MM.1S (cell line): Measurements from ENCODE around the gene IFITM5.
A peak's percentile ranks its signal among the peaks of the same experiment; 100 is the strongest.
"Not testable (repeated sequence)": the region's sequence is repeated elsewhere in the genome, so short reads cannot be mapped to it uniquely, and the experiment has no call there.

Experiments
- DNase-seq: peaks from one replicate; pipeline ENCODE4 v3.0.0-alpha.2; 2015
- H2AFZ ChIP-seq: fragments of 300-600 bp; sonication (generic); 2 replicates; pipeline ENCODE4 v1.6.0; 2016; ENCODE audit warnings: antibody characterized with exemption, low read length
- H3F3A ChIP-seq: fragments of 300-600 bp; sonication (generic); 2 replicates; pipeline ENCODE4 v1.6.1; 2016; ENCODE audit warnings: mild to moderate bottlenecking, antibody characterized with exemption, low read length, moderate library complexity, mixed read lengths; ENCODE audit not compliant: insufficient read depth
- H3K27ac ChIP-seq: fragments of 300-600 bp; sonication (generic); 2 replicates; pipeline ENCODE4 v1.5.1; 2016; ENCODE audit warnings: mild to moderate bottlenecking, low read length
- H3K27me3 ChIP-seq: fragments of 300-600 bp; sonication (generic); replicated peaks from 2 replicates; pipeline ENCODE4 v1.6.0; 2016; ENCODE audit warnings: low read length; ENCODE audit not compliant: insufficient read depth
- H3K36me3 ChIP-seq: fragments of 300-600 bp; sonication (generic); replicated peaks from 2 replicates; pipeline ENCODE4 v1.6.1; 2016; ENCODE audit warnings: mild to moderate bottlenecking, low read length, mixed read lengths; ENCODE audit not compliant: insufficient read depth
- H3K4me1 ChIP-seq: fragments of 300-600 bp; sonication (generic); 2 replicates; pipeline ENCODE4 v1.6.1; 2016; ENCODE audit warnings: low read length, mixed read lengths
- H3K4me2 ChIP-seq: fragments of 300-600 bp; sonication (generic); 2 replicates; pipeline ENCODE4 v1.6.0; 2016; ENCODE audit warnings: low read depth, low read length
- H3K4me3 ChIP-seq: fragments of 300-600 bp; sonication (generic); 2 replicates; pipeline ENCODE4 v1.5.1; 2016; ENCODE audit warnings: low read length, mixed read lengths
- H3K79me2 ChIP-seq: fragments of 300-600 bp; sonication (generic); 2 replicates; pipeline ENCODE4 v1.6.1; 2016; ENCODE audit warnings: mixed run types, low read length, mixed read lengths
- H3K9ac ChIP-seq: fragments of 300-600 bp; sonication (generic); 2 replicates; pipeline ENCODE4 v1.6.1; 2016; ENCODE audit warnings: low read length, mixed read lengths
- H3K9me2 ChIP-seq: fragments of 300-600 bp; sonication (generic); replicated peaks from 2 replicates; pipeline ENCODE4 v1.6.1; 2016; ENCODE audit warnings: mild to moderate bottlenecking, low read length, mixed read lengths; ENCODE audit not compliant: insufficient read depth
- H3K9me3 ChIP-seq: fragments of 300-600 bp; sonication (generic); replicated peaks from 2 replicates; pipeline ENCODE4 v1.6.1; 2016; ENCODE audit warnings: mild to moderate bottlenecking, low read length, mixed read lengths; ENCODE audit not compliant: insufficient read depth
- H4K20me1 ChIP-seq: fragments of 300-600 bp; sonication (generic); 2 replicates; pipeline ENCODE4 v1.6.1; 2016; ENCODE audit warnings: mild to moderate bottlenecking, low read length, moderate library complexity, mixed read lengths; ENCODE audit not compliant: insufficient read depth
- EZH2 ChIP-seq: fragments of 300-600 bp; sonication (generic); optimal IDR thresholded peaks from 2 replicates; pipeline ENCODE3; 2017; ENCODE audit warnings: low read depth, mild to moderate bottlenecking, antibody characterized with exemption, low read length, mixed read lengths
- TF ChIP-seq, protein P1 (sequence below): fragments of 300-600 bp; sonication (generic); IDR thresholded peaks from 2 replicates; pipeline ENCODE4 v1.5.1; 2016; ENCODE audit warnings: antibody characterized with exemption, low read length, mixed read lengths

The IFITM5 gene

DNA sequence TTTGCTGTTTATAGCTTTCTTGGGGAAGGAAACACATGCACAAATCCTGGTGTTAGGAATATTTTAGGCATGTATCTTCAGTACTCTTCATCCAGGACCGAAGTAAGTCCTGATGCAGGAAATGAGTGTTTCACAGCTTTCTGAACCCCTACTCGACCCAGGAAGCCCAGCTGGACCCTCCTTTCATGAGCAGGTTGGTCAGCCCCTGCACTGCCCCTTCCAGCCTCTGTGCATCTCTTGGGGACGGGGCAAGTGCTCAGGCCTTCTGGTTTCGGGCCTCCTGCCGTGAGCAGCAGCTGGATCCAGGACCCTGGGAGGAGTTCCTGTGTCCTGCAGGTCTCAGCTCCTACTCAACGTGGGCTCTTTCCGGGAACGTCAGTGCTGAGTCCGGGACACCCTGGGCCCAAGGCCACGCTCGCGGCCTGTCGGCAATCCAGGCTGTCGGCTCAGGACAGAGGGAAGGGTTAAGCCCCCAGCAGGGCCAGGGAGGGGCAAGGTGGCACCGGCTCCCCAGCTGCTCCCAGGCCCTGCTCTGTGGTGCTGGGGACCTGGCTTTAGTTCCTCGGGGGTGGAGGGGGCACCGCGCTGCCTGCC, 10.8 kb upstream of the IFITM5 start:
- not testable (repeated sequence) for H3K79me2 ChIP-seq, H3K36me3 ChIP-seq, H3K9ac ChIP-seq, H3K4me3 ChIP-seq, H3F3A ChIP-seq, H3K9me2 ChIP-seq, H2AFZ ChIP-seq, DNase-seq, H3K4me2 ChIP-seq, H3K27ac ChIP-seq, H4K20me1 ChIP-seq, H3K9me3 ChIP-seq
- H3K4me1 ChIP-seq: peaks cover 14% of the 10 kb centered on the region
- H3K27me3 ChIP-seq: peaks cover 61% of the 10 kb centered on the region

DNA sequence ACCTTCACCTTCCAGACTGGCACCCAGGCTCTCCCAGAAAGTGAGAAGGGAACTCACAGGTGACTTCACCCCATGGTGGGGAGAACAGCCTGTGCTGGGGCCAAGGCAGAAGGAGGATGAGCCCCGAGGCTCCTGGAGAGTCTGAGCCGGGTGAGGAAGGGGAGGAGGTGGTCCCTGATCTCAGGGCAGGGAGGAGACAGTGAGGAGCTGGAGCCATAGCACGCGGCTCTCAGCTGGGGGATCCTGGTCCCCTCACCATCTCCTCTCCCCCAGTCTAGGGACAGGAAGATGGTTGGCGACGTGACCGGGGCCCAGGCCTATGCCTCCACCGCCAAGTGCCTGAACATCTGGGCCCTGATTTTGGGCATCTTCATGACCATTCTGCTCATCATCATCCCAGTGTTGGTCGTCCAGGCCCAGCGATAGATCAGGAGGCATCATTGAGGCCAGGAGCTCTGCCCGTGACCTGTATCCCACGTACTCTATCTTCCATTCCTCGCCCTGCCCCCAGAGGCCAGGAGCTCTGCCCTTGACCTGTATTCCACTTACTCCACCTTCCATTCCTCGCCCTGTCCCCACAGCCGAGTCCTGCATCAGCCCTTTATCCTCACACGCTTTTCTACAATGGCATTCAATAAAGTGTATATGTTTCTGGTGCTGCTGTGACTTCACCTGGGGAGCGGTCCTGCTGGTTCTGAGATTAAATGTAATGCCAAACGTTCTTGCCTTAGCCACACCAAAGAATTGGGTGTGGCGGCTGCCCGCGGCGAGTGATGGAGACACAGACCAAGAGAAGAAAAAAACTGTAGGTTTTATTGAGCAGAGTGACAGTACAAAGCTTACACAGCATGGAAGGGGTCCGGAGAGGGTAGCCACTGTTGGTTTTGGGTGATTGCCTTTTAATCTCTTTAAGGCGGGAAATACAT, 9.7 kb upstream of the IFITM5 start:
- H3K9ac ChIP-seq, H4K20me1 ChIP-seq, H3K9me2 ChIP-seq, H3K9me3 ChIP-seq, H3K4me2 ChIP-seq, H3K4me3 ChIP-seq, H3K79me2 ChIP-seq, H2AFZ ChIP-seq, DNase-seq, H3K4me1 ChIP-seq, H3K27ac ChIP-seq, H3K36me3 ChIP-seq, H3F3A ChIP-seq: not testable (repeated sequence)
- H3K27me3 ChIP-seq: peaks cover 59% of the 10 kb centered on the region

DNA sequence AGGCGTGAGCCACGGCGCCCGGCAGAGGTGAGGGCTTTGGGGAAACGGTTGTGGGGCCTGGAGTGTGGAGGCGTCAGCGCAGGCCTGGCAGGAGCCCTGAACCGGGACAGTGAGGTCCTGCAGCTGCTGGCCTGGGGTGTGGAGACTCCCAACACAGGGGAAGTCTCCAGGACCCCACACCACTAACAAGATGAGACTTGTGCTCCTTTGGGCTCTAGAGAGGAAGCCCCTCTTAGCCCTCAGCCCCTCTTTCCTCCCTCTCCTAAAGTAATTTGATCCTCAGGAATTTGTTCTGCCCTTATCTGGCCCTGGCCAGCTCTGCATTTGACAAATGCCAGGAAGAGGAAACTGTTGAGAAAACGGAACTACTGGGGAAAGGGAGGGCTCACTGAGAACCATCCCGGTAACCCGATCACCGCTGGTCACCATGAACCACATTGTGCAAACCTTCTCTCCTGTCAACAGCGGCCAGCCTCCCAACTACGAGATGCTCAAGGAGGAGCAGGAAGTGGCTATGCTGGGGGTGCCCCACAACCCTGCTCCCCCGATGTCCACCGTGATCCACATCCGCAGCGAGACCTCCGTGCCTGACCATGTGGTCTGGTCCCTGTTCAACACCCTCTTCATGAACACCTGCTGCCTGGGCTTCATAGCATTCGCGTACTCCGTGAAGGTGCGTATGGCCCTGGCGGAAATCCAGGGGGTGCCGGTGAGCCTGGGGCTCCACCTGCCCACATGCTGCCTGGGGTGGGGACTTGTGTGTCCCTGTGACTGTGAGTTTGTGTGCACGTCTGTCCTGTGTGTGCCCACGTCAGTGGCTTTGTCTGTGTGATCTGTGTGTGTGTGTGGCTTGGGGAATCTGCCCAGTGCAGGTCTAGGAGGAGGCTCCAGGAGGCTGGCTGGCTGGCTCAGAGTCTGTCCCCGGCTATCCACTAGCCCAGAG, 8.7 kb upstream of the IFITM5 start, which contains the start of gene IFITM2:
IFITM2 (plus strand) TSS at position 51 of the 943 bp plus-strand sequence; CDS start at position 428, 377 bp downstream.
- not testable (repeated sequence) for DNase-seq, H3K36me3 ChIP-seq, H4K20me1 ChIP-seq, H3K79me2 ChIP-seq, H2AFZ ChIP-seq, H3K27ac ChIP-seq, H3K9ac ChIP-seq, H3K4me1 ChIP-seq, H3K4me3 ChIP-seq, H3K9me2 ChIP-seq, H3F3A ChIP-seq, H3K9me3 ChIP-seq
- Histone ChIP-seq H3K4me2 (peak within 1 kb of the TSS; percentile 12; the same call in 1 of the 2 replicates), H3K27me3 (peaks cover 65% of the 10 kb centered on the region)

DNA sequence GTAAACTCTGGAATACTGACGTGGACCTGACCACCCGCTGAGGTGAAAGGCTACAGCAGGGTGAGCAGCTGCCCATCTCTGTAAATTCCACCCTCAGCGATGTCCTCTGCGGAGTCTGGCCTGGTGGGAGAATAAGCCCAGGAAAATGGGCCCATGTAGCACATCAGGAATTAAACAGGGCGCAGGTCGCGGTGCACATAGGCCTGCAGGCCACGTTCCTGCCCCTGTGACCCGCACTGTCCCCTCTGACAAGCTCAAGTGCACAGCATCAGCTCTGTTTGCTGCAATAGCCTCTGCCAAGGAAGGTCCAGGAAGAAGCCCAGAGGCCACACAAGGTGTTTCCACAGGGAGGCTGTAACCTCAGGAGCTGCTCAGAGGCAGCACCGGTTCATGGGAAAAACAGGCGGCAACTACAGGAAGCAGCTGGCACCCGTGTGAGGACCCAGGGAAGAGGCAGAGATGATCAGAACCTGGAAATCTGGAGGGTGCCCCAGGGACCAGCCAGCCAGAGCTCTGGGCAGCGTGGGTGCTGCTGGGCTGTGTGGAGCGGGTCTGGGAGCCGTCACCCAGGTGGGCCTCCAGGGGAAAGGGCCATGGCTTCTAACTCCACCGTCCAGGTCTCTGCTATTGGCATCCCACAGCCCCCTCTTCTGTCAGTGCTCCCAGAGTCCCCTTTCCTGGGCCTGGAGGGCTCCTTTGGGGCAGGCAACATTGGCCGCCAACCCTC, 7.5 kb upstream of the IFITM5 start:
- no peak for TF ChIP-seq EZH2
- TF ChIP-seq, protein P1, sequence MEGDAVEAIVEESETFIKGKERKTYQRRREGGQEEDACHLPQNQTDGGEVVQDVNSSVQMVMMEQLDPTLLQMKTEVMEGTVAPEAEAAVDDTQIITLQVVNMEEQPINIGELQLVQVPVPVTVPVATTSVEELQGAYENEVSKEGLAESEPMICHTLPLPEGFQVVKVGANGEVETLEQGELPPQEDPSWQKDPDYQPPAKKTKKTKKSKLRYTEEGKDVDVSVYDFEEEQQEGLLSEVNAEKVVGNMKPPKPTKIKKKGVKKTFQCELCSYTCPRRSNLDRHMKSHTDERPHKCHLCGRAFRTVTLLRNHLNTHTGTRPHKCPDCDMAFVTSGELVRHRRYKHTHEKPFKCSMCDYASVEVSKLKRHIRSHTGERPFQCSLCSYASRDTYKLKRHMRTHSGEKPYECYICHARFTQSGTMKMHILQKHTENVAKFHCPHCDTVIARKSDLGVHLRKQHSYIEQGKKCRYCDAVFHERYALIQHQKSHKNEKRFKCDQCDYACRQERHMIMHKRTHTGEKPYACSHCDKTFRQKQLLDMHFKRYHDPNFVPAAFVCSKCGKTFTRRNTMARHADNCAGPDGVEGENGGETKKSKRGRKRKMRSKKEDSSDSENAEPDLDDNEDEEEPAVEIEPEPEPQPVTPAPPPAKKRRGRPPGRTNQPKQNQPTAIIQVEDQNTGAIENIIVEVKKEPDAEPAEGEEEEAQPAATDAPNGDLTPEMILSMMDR: no peak
- H3K9me2 ChIP-seq: no peaks in the 10 kb centered on the region
- no peak for DNase-seq
- H3K9ac ChIP-seq: no peak overlapping the region
- no peaks in the 10 kb centered on the region for H4K20me1 ChIP-seq
- H3K4me2 ChIP-seq: no peak overlapping the region
- no peak overlapping the region for H2AFZ ChIP-seq
- H3K79me2 ChIP-seq: no peaks in the 10 kb centered on the region
- H3K27me3 ChIP-seq: peaks cover 60% of the 10 kb centered on the region
- no peak overlapping the region for H3K4me3 ChIP-seq
- no peak overlapping the region for H3K27ac ChIP-seq
- H3K9me3 ChIP-seq: no peaks in the 10 kb centered on the region
- H3F3A ChIP-seq: no peaks in the 10 kb centered on the region
- no peaks in the 10 kb centered on the region for H3K4me1 ChIP-seq
- no peaks in the 10 kb centered on the region for H3K36me3 ChIP-seq
